MM.1S (cell line): ENCODE results near the gene ADAMTS17.

Experiments used
- CTCF ChIP-seq: fragments of 300-600 bp; sonication (generic); IDR thresholded peaks from 2 replicates; pipeline ENCODE4 v1.5.1; 2016; ENCODE audit warnings: antibody characterized with exemption, low read length, mixed read lengths
- EZH2 ChIP-seq: fragments of 300-600 bp; sonication (generic); optimal IDR thresholded peaks from 2 replicates; pipeline ENCODE3; 2017; ENCODE audit warnings: low read depth, mild to moderate bottlenecking, antibody characterized with exemption, low read length, mixed read lengths
- EZH2phosphoT487 ChIP-seq: fragments of 300-600 bp; sonication (generic); IDR thresholded peaks from 2 replicates; pipeline ENCODE4 v1.6.1; 2018; ENCODE audit warnings: antibody characterized with exemption, low read length

DNA sequence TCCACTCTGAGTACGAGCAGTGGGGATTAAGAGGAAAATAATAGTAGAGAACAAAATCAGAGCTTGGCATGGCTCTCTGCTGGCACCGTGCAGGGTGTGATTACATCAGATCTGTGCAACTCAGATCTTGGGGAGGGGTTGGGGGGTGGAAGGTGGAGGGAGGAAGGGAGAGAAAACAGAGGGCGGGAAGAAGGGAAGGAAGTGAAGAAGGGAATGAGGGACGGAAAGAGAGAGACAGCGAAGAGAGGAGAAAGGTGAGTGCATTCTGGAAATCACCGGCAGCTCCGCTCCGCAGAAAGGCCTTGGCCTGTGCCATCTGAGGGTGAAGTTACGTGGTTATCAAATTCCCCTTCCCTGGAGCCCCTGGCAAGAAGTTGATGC, 31.0 kb upstream of the ADAMTS17 start:
- no peak for TF ChIP-seq EZH2
- no peak for TF ChIP-seq CTCF
- no peak for TF ChIP-seq EZH2phosphoT487
